HG03521 (cell line): ENCODE data around the gene SAAL1.

Experiments used
- ATAC-seq: cut with Tn5 transposase; IDR thresholded peaks from one replicate; pipeline ENCODE4 v1.9.1; 2021; ENCODE audit warnings: mild to moderate bottlenecking, moderate library complexity; ENCODE audit not compliant: unreplicated experiment

The SAAL1 gene

GRCh38 chr11:18088966-18089365, 16.9 kb downstream of the SAAL1 start:
- ATAC-seq = no peak

- ATAC-seq = no peak
Measured at GRCh38 chr11:18088366-18088765, 17.5 kb downstream of the SAAL1 start.

DNA sequence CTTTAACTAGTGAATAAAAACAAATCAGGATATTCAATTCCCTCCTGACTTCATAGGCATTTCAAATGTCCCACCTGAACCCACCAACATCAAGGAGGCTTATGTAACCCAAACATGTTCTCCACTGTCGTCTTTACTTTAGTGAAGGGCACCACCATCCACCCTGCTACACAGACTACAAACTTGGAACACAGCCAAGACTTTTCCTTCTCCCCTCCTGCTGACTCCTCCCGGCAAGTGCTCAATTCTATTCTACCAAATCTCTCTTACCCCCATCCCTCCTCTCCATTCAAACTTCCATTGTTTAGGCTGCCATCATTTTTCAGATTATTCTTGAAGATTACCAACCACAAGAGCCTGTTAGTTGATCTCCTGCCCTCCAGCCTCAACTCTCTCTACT, 24.3 kb downstream of the SAAL1 start:
- ATAC-seq = no peak

DNA sequence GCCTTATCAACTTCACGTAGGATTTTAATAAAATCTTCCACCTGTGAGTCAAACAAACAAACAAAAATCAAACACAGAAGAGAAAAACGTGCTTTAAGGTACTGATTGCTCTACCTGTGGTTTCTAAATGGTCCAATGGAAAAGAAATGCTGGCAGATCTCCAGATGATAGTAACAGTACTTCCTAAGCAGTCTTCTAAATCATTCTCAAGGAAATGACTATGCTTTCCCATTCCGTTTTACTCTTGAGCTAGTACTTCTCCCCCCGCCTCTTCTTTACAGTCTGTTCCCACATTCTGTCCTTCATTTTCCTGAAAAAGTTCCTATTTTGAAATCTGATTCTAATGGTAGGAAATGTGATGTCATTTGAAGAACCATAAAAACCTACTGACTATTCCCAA, 25.4 kb downstream of the SAAL1 start:
- no peak for ATAC-seq

- no peak for ATAC-seq
Measured at GRCh38 chr11:18078909-18079308, 27.0 kb downstream of the SAAL1 start.

- ATAC-seq = no peak
Measured at GRCh38 chr11:18075444-18075843, 30.4 kb downstream of the SAAL1 start.

DNA sequence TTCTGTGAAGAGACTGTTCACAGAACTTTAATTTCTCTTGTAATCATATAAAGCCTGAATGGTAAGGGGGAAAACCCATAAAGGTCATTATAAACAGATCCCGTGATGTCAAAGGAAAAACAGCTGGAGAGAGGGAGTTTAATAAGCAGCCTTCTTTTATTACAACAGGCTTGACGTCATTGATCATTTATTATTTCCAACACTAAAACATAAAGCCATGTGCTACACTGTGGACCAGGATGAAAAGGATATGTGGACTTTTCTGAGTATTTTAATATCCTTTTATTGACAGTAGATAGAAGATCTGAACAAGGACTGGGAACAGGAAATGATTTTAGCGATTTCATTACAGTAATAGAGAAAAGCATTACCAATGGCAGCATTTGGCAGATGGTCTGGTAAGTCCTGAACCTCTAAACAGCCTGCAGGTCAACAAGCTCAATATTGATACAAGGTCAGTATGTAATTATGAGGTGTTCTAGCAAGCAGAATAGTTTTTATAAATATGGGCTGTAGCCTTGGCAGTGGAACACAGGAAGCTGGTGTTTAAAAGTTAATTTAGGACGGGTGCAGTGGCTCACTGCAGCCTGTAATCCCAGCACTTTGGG, 34.7 kb downstream of the SAAL1 start:
- ATAC-seq = no peak

GRCh38 chr11:18067372-18067771, 38.5 kb downstream of the SAAL1 start:
- ATAC-seq = no peak

GRCh38 chr11:18066626-18067025, 39.3 kb downstream of the SAAL1 start:
- no peak for ATAC-seq

GRCh38 chr11:18065572-18065971, 40.3 kb downstream of the SAAL1 start:
- ATAC-seq = no peak

- no peak for ATAC-seq
Measured at GRCh38 chr11:18064450-18065054, 41.3 kb downstream of the SAAL1 start.

- ATAC-seq = no peak
Measured at GRCh38 chr11:18063862-18064434, 41.9 kb downstream of the SAAL1 start.

GRCh38 chr11:18063125-18063524, 42.8 kb downstream of the SAAL1 start:
- ATAC-seq = no peak

DNA sequence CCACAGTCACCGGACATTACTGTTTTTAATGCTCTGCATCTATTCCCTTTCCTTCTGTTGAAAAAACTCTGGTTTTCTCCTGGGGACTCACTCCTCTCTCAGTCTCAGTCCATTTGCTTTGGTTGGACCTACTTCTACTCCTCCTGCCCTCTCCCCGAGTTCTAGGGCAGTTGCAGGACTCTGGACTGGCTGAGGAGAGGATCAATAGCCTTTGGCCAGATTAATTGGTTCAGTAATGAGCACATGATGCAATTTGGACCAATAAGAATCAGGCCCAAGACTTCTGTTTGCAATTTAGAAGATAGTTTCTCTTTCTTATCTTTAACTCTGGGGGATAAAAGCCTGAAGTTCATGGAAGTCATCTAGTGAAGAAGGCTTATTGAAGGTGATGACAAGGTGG, 44.5 kb downstream of the SAAL1 start:
- ATAC-seq = no peak

DNA sequence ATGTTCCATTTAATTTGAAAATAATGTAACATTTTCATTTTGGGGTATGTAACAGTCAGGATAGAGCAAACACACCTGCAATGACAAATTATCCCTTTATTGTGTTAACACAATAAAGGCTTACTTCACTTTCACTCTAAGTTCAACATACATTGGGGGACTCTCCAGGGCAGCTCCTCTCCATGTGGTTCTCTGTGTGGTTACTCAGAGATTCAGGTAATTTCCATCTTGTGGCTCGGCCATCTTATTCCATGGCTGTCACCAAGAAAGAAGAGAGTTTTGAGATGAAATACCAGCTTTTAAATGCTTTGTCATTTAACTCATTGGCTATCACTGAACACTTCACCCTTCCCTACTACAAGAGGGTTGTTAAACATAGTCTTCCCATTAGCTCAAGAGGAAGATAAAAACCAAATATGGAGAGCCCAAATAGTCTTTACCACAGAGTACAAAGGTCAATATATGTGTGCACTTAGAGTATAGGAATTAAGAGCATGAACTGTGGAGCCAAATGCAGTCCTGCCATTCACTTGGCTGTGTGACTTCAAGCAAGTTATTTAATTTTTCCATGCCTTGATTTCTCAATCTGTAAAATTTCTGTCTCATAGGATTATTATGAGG, 49.2 kb downstream of the SAAL1 start:
- no peak for ATAC-seq

- no peak for ATAC-seq
Measured at GRCh38 chr11:18054511-18055103, 51.3 kb downstream of the SAAL1 start.

GRCh38 chr11:18050848-18051247, 55.0 kb downstream of the SAAL1 start:
- no peak for ATAC-seq

- ATAC-seq = no peak
Measured at GRCh38 chr11:18046116-18046777, 59.6 kb downstream of the SAAL1 start, which contains the start of gene TPH1. TPH1 (minus strand) TSS chr11:18046269; CDS start chr11:18040762, 5,507 bp downstream.

DNA sequence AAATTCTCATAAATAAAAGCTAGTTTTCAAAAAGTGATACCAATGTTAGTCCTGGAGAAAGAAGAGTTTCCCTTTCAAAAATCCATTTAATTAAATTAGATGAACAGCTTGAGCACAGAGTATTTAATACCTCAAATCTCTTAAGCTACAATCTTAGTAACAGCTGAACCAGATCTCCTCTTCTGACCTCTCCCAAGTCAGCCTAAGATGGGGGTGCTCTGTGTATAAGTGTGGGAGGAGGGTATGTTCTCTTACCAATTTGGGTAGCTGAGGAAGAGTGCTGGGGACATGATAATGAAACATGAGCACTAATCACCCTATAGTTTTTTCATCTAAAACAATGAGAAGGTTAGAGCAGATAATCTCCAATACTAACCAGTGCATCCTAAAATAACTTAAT, 69.4 kb downstream of the SAAL1 start:
- no peak for ATAC-seq
